GM19239 (cell line): ENCODE measurements around the gene UGGT1.

Experiments
- DNase-seq: peaks from one replicate; pipeline ENCODE4 v3.0.0; 2011; ENCODE audit warnings: low spot score; ENCODE audit not compliant: insufficient read length
- FAIRE-seq: peaks from 2 replicates; lab custom pipeline; 2011; peaks lifted over from hg19 to GRCh38; lab: Jason Lieb, UNC

The UGGT1 gene, protein sequence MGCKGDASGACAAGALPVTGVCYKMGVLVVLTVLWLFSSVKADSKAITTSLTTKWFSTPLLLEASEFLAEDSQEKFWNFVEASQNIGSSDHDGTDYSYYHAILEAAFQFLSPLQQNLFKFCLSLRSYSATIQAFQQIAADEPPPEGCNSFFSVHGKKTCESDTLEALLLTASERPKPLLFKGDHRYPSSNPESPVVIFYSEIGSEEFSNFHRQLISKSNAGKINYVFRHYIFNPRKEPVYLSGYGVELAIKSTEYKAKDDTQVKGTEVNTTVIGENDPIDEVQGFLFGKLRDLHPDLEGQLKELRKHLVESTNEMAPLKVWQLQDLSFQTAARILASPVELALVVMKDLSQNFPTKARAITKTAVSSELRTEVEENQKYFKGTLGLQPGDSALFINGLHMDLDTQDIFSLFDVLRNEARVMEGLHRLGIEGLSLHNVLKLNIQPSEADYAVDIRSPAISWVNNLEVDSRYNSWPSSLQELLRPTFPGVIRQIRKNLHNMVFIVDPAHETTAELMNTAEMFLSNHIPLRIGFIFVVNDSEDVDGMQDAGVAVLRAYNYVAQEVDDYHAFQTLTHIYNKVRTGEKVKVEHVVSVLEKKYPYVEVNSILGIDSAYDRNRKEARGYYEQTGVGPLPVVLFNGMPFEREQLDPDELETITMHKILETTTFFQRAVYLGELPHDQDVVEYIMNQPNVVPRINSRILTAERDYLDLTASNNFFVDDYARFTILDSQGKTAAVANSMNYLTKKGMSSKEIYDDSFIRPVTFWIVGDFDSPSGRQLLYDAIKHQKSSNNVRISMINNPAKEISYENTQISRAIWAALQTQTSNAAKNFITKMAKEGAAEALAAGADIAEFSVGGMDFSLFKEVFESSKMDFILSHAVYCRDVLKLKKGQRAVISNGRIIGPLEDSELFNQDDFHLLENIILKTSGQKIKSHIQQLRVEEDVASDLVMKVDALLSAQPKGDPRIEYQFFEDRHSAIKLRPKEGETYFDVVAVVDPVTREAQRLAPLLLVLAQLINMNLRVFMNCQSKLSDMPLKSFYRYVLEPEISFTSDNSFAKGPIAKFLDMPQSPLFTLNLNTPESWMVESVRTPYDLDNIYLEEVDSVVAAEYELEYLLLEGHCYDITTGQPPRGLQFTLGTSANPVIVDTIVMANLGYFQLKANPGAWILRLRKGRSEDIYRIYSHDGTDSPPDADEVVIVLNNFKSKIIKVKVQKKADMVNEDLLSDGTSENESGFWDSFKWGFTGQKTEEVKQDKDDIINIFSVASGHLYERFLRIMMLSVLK (N-terminal part only)

DNA sequence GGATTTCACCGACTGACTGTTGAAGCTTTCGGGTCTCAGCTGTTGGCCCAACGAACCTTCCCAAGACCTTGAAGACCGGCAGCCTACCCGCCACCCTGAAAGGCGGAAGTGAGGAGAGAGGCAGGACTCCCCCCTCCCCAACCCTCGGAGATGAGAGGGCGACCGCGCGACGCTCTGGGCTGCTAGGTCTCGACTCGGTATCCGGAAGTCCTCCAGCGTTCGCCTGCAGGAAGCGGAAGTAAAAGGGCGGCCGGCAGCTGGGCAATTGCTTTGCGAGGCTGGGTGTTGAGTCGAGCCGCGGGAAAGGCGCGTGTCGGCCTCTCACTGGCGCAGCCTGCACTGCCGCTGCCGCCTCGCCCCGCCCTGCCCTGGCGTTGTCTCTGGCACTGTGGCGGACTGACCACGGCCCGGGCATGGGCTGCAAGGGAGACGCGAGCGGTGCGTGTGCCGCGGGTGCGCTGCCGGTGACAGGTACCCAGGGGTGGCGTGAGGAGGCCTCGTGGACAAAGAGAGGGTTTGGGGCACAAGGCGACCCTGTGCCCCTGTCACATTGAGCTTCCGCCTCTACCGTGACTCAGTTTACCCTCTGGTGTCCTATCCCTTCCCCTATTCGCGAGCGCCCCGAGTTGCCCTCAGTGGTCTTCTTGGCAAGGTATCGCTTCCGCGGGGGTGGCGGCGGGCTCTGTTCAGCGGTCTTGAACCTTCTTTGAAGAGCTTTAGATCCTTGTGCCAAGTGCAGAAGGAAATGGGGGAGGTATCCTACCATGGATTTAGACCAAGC, at the start of gene UGGT1:
TSS of gene UGGT1 (plus strand) at position 256 of the 781 bp plus-strand sequence. CDS start at position 414, 158 bp downstream.
- FAIRE-seq (peak; percentile 95), DNase-seq (peak; percentile 90)

DNA sequence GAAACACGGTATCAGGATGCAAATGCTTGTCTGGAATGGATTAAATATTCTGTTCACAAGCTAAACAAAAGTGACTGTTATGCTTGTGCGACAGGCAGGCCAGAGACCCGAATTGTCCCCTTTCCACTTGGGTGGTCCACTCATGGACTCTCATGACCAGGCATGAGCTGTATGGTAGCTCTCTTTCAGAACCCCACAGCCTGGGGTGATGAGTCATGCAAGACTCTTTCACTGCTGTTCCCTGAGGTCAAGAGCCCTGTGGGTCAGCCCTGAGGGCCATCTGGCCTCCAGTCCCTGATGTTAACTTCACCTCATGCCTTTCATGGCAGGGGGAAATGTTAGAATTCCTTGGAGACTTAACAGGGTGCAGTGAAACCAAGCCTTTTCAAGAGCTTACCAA, 49.4 kb upstream of the UGGT1 start:
- FAIRE-seq (no peak), DNase-seq (no peak)

DNA sequence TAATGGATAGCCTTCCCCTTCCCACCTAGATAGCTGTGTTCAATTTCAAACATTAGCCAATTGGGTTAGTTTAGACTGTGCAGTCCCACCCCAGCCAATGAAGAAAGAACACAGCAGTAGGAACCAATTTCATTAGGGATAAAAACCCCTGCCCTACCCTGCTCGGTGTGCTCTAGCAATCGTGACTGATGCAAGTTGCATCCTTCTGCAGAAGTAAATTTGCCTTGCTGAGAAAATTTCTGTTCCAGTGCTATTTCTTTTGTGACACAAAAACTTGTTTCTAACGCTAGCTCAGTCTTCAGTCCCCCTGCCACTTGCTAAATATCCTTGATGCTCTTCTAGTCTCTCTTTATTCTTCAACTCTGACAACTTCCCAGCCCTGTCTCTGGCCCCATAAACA, 48.0 kb upstream of the UGGT1 start:
- no peak for FAIRE-seq
- DNase-seq: no peak

DNA sequence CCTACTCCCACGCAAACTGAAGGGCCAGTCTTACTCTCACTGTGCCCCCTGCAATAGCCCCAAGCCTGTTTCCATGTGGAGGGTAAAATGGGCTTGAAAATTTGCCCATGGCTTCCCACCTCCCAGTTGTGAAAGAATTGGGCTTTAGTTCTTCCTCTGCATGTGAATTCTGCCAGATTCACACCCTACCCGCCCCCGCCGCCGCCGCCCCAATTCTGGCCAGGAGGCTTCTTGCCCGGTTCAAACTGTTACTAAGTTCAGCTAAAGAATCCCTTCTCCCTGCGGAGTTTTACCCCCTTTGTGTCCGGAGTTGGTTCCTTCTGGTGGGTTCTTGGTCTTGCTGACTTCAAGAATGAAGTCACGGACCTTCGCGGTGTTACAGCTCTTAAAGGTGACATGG, 37.7 kb upstream of the UGGT1 start:
- no peak for FAIRE-seq
- no peak for DNase-seq

GRCh38 chr2:128054104-128054885, 36.7 kb upstream of the UGGT1 start:
- DNase-seq (no peak), FAIRE-seq (no peak)

DNA sequence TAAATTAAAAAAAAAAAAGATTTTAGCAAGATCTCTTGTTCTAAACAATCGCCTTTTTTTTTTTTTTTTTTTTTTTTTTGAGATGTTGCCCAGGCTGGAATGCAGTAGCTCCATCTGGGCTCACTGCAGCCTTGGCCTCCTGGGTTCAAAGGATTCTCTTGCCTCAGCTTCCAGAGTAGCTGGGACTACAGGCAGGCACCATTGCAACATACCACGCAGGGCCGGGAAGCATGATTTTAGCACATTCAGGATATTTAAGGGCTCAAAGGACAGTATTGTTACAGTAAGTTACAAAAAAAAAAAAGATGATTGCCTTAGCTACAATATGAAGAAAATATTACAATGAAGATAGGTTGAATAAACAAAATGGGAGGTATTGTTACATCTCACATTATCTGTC, 33.7 kb upstream of the UGGT1 start:
- FAIRE-seq (no peak), DNase-seq (no peak)

GRCh38 chr2:128058114-128058513, 32.9 kb upstream of the UGGT1 start:
- DNase-seq: no peak
- FAIRE-seq: no peak

GRCh38 chr2:128062571-128062970, 28.4 kb upstream of the UGGT1 start:
- FAIRE-seq (no peak), DNase-seq (no peak)

- DNase-seq: no peak
- no peak for FAIRE-seq
Measured at GRCh38 chr2:128064353-128064752, 26.6 kb upstream of the UGGT1 start.

DNA sequence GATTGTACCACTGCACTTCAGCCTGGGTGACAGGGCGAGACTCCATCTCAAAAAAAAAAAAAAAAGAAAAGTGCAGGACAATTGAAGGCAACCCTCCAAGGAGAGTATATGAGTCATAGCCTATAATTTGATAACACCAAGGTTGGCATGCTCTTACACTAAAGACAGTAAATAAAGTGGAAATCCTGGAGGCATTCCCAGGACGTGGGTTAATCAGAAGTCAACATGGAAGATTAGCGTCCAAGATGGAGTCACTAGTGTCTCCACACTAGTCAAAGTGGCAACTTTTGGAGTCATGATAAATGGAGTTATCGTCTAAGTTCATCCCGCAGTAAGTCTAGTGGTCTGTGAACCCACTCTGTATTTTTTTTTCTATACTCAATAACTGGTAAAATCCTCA, 21.2 kb upstream of the UGGT1 start:
- FAIRE-seq: no peak
- no peak for DNase-seq

GRCh38 chr2:128073278-128073677, 17.7 kb upstream of the UGGT1 start:
- no peak for FAIRE-seq
- DNase-seq: no peak

GRCh38 chr2:128076461-128077106, 14.4 kb upstream of the UGGT1 start:
- FAIRE-seq: no peak
- no peak for DNase-seq

DNA sequence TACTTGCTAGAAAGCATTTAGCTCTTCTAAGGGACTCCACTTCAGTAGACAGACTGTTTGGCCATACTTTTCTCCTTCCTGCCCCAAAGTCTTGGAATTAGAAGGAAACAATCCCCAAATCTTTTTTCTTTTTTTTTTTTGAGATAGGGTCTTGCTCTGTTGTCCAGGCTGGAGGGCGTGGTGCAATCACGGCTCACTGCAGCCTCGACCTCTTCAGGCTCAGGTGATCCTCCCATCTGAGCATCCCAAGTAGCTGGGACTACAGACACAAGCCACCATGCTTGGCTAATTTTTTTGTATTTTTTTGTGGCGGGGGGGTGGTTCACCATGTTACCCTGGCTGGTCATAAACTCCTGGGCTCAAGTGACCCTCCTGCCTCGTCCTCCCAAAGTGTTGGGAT, 6.2 kb upstream of the UGGT1 start:
- FAIRE-seq (no peak), DNase-seq (no peak)

- DNase-seq (no peak), FAIRE-seq (no peak)
Measured at GRCh38 chr2:128086244-128086643, 4.8 kb upstream of the UGGT1 start.

DNA sequence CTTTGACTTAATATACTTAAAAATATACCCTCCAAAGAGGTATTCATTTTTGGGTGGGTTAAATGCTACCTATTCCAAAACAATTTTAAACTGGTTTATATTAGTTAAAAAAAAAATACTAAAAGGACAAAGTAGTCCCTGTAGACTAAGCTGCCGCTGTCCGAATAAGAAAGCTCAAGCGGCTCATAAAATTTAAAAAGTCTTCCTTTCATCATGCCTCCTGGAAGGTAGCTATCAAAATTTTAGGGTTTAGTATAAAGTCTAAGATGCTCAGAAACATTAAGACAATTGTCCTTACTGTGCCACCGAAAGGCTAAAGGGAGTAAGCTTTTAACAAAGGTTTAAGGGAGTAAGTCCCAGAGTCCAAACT, 440 bp upstream of the UGGT1 start:
- DNase-seq (no peak), FAIRE-seq (no peak)

GRCh38 chr2:128091726-128092080, 703 bp downstream of the UGGT1 start:
- DNase-seq (no peak), FAIRE-seq (peak; percentile 76)

GRCh38 chr2:128092656-128093055, 1.7 kb downstream of the UGGT1 start:
- FAIRE-seq (peak; percentile 31), DNase-seq (no peak)

DNA sequence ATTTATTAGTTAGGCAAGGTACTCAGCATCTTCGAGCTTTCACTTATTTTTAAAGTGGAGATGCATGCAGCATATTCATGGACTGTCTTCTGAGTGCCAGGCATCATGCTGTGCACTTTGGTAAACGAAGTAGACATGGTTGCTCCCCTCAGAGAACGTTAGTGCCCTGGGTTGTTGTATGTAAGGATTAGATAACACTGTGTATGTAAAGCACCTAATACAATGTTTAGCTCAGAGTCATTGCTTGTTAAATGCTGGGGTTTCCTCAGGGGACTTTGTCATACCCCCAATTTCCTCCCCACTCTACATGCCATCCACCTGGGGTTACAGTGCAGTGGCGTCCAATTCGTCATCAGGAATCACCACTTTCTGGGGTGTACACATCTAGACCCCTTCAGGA, 2.8 kb downstream of the UGGT1 start:
- FAIRE-seq (no peak), DNase-seq (no peak)

DNA sequence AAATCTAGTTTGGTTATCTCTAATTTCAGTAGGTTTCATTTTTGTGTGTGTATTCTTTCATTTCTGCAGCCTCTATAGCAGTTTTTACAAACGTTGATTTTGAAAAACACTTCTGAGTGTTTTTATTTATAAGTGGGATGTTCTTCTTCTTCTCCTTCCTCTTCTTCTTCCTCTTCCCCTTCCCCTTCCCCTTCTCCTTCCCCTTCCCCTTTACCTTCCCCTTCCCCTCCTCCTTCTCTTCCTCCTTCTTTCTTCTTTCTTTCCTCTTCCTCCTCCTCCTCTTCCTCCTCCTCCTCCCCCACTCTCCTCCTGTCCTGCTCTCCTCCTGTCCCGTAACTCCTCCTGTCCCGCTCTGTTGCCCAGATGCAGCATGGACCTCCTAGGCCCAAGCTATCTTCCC, 4.2 kb downstream of the UGGT1 start:
- FAIRE-seq: no peak
- DNase-seq: no peak
